Loucy (cell line): ENCODE data around the gene CTBP2.

Experiments used
- H2AFZ ChIP-seq: fragments of 200-600 bp; sonication (generic); 2 replicates; pipeline ENCODE4 v1.6.0; 2016; ENCODE audit warnings: antibody characterized with exemption, mild to moderate bottlenecking, low read length, moderate library complexity
- H3F3A ChIP-seq: fragments of 200-600 bp; 2 replicates; pipeline ENCODE4 v1.6.0; 2016; ENCODE audit warnings: antibody characterized with exemption, low read depth, mild to moderate bottlenecking
- H3K27me3 ChIP-seq: fragments of 200-600 bp; sonication (generic); 2 replicates; pipeline ENCODE4 v1.6.1; 2014; ENCODE audit warnings: low read length, mild to moderate bottlenecking; ENCODE audit not compliant: insufficient read depth, poor library complexity, severe bottlenecking
- H3K36me3 ChIP-seq: fragments of 200-600 bp; sonication (generic); 2 replicates; pipeline ENCODE4 v1.6.1; 2016; ENCODE audit warnings: low read length; ENCODE audit not compliant: insufficient read depth
- H3K4me1 ChIP-seq: fragments of 200-600 bp; sonication (generic); 2 replicates; pipeline ENCODE4 v1.5.1; 2014; ENCODE audit warnings: low read length, mild to moderate bottlenecking; ENCODE audit not compliant: insufficient read depth, poor library complexity, severe bottlenecking
- H3K4me2 ChIP-seq: fragments of 200-600 bp; sonication (generic); 2 replicates; pipeline ENCODE4 v1.6.0; 2014; ENCODE audit warnings: antibody characterized with exemption, low read length, low read depth, mild to moderate bottlenecking; ENCODE audit not compliant: poor library complexity, severe bottlenecking
- H3K4me3 ChIP-seq: fragments of 200-600 bp; sonication (generic); 2 replicates; pipeline ENCODE4 v1.5.1; 2014; ENCODE audit warnings: low read length, mild to moderate bottlenecking, mixed read lengths; ENCODE audit not compliant: poor library complexity, severe bottlenecking
- H3K79me2 ChIP-seq: fragments of 200-600 bp; sonication (generic); 2 replicates; pipeline ENCODE4 v1.6.1; 2014; ENCODE audit warnings: low read length; ENCODE audit not compliant: insufficient read depth
- H3K9ac ChIP-seq: fragments of 200-600 bp; sonication (generic); 2 replicates; pipeline ENCODE4 v1.6.0; 2014; ENCODE audit warnings: mild to moderate bottlenecking, low read depth, low read length, moderate library complexity; ENCODE audit not compliant: poor library complexity, severe bottlenecking
- H3K9me2 ChIP-seq: fragments of 200-600 bp; sonication (generic); replicated peaks from 2 replicates; pipeline ENCODE4 v1.6.1; 2016; ENCODE audit warnings: low read depth, low read length, mixed read lengths
- H3K9me3 ChIP-seq: fragments of 200-600 bp; sonication (generic); 2 replicates; pipeline ENCODE4 v1.6.1; 2014; ENCODE audit warnings: mild to moderate bottlenecking, antibody characterized with exemption, low read length, low read depth; ENCODE audit not compliant: insufficient read depth
- H4K20me1 ChIP-seq: fragments of 200-600 bp; sonication (generic); 2 replicates; pipeline ENCODE4 v1.6.0; 2014; ENCODE audit warnings: antibody characterized with exemption, low read length, mild to moderate bottlenecking; ENCODE audit not compliant: insufficient read depth, poor library complexity, severe bottlenecking
- CTCF ChIP-seq: fragments of 200-600 bp; sonication (generic); conservative IDR thresholded peaks from 2 replicates; pipeline ENCODE4 v1.5.1; 2014; ENCODE audit warnings: mild to moderate bottlenecking, antibody characterized with exemption, low read length
- EZH2phosphoT487 ChIP-seq: fragments of 200-600 bp; IDR thresholded peaks from 2 replicates; pipeline ENCODE4 v1.6.1; 2018; ENCODE audit warnings: antibody characterized with exemption, mild to moderate bottlenecking, moderate library complexity, borderline replicate concordance

CTBP2 gene

GRCh38 chr10:125093199-125093973, 67.0 kb downstream of the CTBP2 start:
- no peaks in the 10 kb centered on the region for H3K4me1 ChIP-seq
- no peaks in the 10 kb centered on the region for H3K79me2 ChIP-seq
- no peak overlapping the region for H3K9ac ChIP-seq
- H3K27me3 ChIP-seq, result no peaks in the 10 kb centered on the region
- H3K36me3 ChIP-seq, result no peaks in the 10 kb centered on the region
- no peaks in the 10 kb centered on the region for H4K20me1 ChIP-seq
- TF ChIP-seq EZH2phosphoT487, result no peak
- no peak for TF ChIP-seq CTCF
- H3K4me2 ChIP-seq, result no peak overlapping the region
- H3K4me3 ChIP-seq, result no peak overlapping the region
- H3F3A ChIP-seq, result no peaks in the 10 kb centered on the region
- peaks cover 3% of the 10 kb centered on the region; the same call in 1 of the 2 replicates for H3K9me3 ChIP-seq
- H2AFZ ChIP-seq, result no peak overlapping the region
- H3K9me2 ChIP-seq, result no peaks in the 10 kb centered on the region

GRCh38 chr10:125092564-125093031, 67.8 kb downstream of the CTBP2 start:
- H3K36me3 ChIP-seq, result no peaks in the 10 kb centered on the region
- H3K9ac ChIP-seq, result no peak overlapping the region
- TF ChIP-seq EZH2phosphoT487, result no peak
- TF ChIP-seq CTCF, result no peak
- H3K4me1 ChIP-seq, result no peaks in the 10 kb centered on the region
- H3K27me3 ChIP-seq, result no peaks in the 10 kb centered on the region
- H2AFZ ChIP-seq, result no peak overlapping the region
- H3K79me2 ChIP-seq, result no peaks in the 10 kb centered on the region
- H3K4me2 ChIP-seq, result no peak overlapping the region
- H4K20me1 ChIP-seq, result no peaks in the 10 kb centered on the region
- no peak overlapping the region for H3K4me3 ChIP-seq
- H3F3A ChIP-seq, result no peaks in the 10 kb centered on the region
- no peaks in the 10 kb centered on the region for H3K9me2 ChIP-seq
- H3K9me3 ChIP-seq, result peaks cover 3% of the 10 kb centered on the region; the same call in 1 of the 2 replicates

- no peaks in the 10 kb centered on the region for H3K36me3 ChIP-seq
- no peaks in the 10 kb centered on the region for H3F3A ChIP-seq
- H3K4me1 ChIP-seq, result no peaks in the 10 kb centered on the region
- no peak overlapping the region for H3K4me3 ChIP-seq
- TF ChIP-seq CTCF, result no peak
- TF ChIP-seq EZH2phosphoT487, result no peak
- no peaks in the 10 kb centered on the region for H3K27me3 ChIP-seq
- no peaks in the 10 kb centered on the region for H4K20me1 ChIP-seq
- no peak overlapping the region for H3K9ac ChIP-seq
- peaks cover 3% of the 10 kb centered on the region; the same call in 1 of the 2 replicates for H3K9me3 ChIP-seq
- no peak overlapping the region for H2AFZ ChIP-seq
- H3K9me2 ChIP-seq, result no peaks in the 10 kb centered on the region
- H3K79me2 ChIP-seq, result no peaks in the 10 kb centered on the region
- H3K4me2 ChIP-seq, result no peak overlapping the region
Measured at GRCh38 chr10:125091891-125092290, 68.5 kb downstream of the CTBP2 start.
